Common myeloid progenitor, CD34-positive (primary cell): Measurements from ENCODE around the gene MYLK4.

ENCODE experiments used
- CTCF ChIA-PET: fragments of 350-600 bp; sonication (Branson Sonifier 250); formaldehyde crosslinking; loops from one replicate; lab custom pipeline; 2021; ENCODE audit warnings: antibody characterized with exemption; lab: Charles Lee
- POLR2A ChIA-PET: fragments of 350-600 bp; sonication (Branson Sonifier 250); formaldehyde crosslinking; loops from one replicate; lab custom pipeline; 2021; ENCODE audit warnings: antibody characterized with exemption; lab: Charles Lee
- DNase-seq, 3 donors: peaks; one replicate each; pipeline versions ENCODE4 v3.0.0 to v3.0.0-alpha.2; 2013
- H3K27ac ChIP-seq, 2 experiments: 1 replicate in 1 of 2; 2 replicates in 1 of 2; pipeline ENCODE4 v1.7.0; 2013; ENCODE audit warnings: inconsistent platforms in 2 of 2, low read length in 2 of 2, mild to moderate bottlenecking in 2 of 2, low read depth in 1 of 2, moderate library complexity in 1 of 2; ENCODE audit not compliant: severe bottlenecking in 2 of 2, insufficient read depth in 1 of 2, poor library complexity in 1 of 2
- H3K27me3 ChIP-seq, 5 experiments: replicated peaks in 2 of 5; 1 replicate in 3 of 5; 2 replicates in 2 of 5; pipeline versions ENCODE4 v1.6.1 to v1.7.0; 2013; ENCODE audit warnings: low read length in 4 of 5, mild to moderate bottlenecking in 2 of 5, moderate library complexity in 2 of 5, inconsistent platforms in 1 of 5; ENCODE audit not compliant: insufficient read depth in 5 of 5, control insufficient read depth in 4 of 5
- H3K36me3 ChIP-seq, 4 experiments: 1 replicate in 2 of 4; 2 replicates in 2 of 4; pipeline versions ENCODE4 v1.6.1 to v1.7.0; 2013; ENCODE audit warnings: low read length in 3 of 4, control low read depth in 1 of 4, mild to moderate bottlenecking in 1 of 4; ENCODE audit not compliant: control insufficient read depth in 4 of 4, insufficient read depth in 4 of 4
- H3K4me1 ChIP-seq, 4 experiments: 1 replicate in 3 of 4; 2 replicates in 1 of 4; pipeline versions ENCODE4 v1.6.1 to v1.7.1; 2013; ENCODE audit warnings: low read length in 3 of 4, mild to moderate bottlenecking in 3 of 4, control low read depth in 1 of 4, inconsistent platforms in 1 of 4, moderate library complexity in 1 of 4; ENCODE audit not compliant: control insufficient read depth in 4 of 4, insufficient read depth in 4 of 4; ENCODE audit errors: control extremely low read depth in 1 of 4
- H3K4me3 ChIP-seq, 7 experiments: 1 replicate in 4 of 7; 2 replicates in 3 of 7; pipeline versions ENCODE4 v1.5.1 to v1.7.0; 2013; ENCODE audit warnings: mild to moderate bottlenecking in 7 of 7, low read length in 6 of 7, moderate library complexity in 6 of 7, inconsistent platforms in 2 of 7, low read depth in 2 of 7, control low read depth in 1 of 7; ENCODE audit not compliant: insufficient read depth in 4 of 7, control insufficient read depth in 1 of 7; ENCODE audit errors: extremely low read depth in 1 of 7
- H3K9me3 ChIP-seq, 5 experiments: 1 replicate in 4 of 5; 2 replicates in 1 of 5; pipeline versions ENCODE4 v1.6.1 to v1.7.1; 2013; ENCODE audit warnings: low read length in 4 of 5, mild to moderate bottlenecking in 2 of 5, inconsistent platforms in 1 of 5, low read depth in 1 of 5, moderate library complexity in 1 of 5; ENCODE audit not compliant: control insufficient read depth in 4 of 5, insufficient read depth in 2 of 5; ENCODE audit errors: control extremely low read depth in 1 of 5
- WGBS: methylation state at CpG from one replicate; pipeline ENCODE4 v1.1.5; 2013; ENCODE audit not compliant: insufficient coverage; 5-methylcytosine and 5-hydroxymethylcytosine counted together

The MYLK4 gene

DNA sequence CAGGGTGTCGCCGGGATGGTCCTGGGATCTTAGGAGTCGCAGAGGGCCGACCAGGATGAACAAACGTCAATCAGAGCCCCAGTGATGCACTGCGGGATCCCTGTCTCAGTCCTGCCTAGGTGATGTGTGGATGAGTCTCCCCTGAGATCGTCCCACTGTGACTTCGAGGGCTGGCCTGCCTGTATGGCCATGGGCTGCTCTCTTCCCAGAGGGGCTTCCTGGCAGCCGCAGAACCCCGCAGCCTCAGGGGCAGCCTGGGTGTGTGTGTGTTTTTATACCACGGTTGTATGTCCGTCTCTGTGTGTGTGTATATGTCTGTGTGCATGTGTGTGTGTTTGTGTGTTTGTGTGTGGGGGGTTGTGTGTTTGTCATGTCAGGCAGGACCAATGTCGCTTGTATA lies 111.6 kb downstream of the MYLK4 start:
- Histone ChIP-seq H3K4me3 (no peak overlapping the region), H3K27me3 (no peaks in the 10 kb centered on the region), H3K36me3 (no peaks in the 10 kb centered on the region), H3K9me3 (no peaks in the 10 kb centered on the region), H3K27ac (no peak overlapping the region), H3K4me1 (peaks cover 4 to 44% (median 29%) of the 10 kb centered on the region in 4 experiments)
- CTCF ChIA-PET: interaction anchor here (0.6 to 1.1 kb wide), 2 partner anchors 13 to 733 kb away, joined by 3 to 4 read pairs; no protein-coding TSS in a partner anchor
- no peak for DNase-seq
- POLR2A ChIA-PET: no interaction called here
- 97% methylated on average over 11 of the region's 13 CpGs for WGBS

DNA sequence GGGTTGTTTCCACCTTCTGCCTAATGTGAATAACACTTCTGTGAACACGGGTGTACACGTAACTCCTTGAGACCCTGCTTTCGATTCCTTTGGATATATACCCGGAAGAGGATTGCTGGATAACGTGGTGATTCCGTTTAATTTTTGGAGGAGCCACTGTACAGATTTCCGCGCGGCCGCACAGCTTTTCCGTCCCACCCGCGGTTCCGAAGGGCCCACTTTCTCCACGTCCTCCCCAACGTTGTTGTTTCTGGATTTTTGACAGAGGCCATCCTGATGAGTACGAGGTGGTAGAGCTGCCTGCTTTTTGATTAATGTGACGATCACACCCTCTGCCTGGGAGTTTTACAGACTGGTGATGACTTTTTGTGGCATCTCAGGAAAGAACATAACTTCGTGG lies 114.0 kb downstream of the MYLK4 start:
- no peaks in the 10 kb centered on the region for H3K36me3 ChIP-seq
- POLR2A ChIA-PET: no interaction called here
- no peaks in the 10 kb centered on the region for H3K9me3 ChIP-seq
- no peak for DNase-seq
- H3K4me1 ChIP-seq: peaks cover 4 to 37% (median 29%) of the 10 kb centered on the region in 4 experiments
- no peak overlapping the region for H3K4me3 ChIP-seq
- 96% methylated on average over 19 of the region's 19 CpGs for WGBS
- no peak overlapping the region for H3K27ac ChIP-seq
- H3K27me3 ChIP-seq: peaks cover 0 to 2% (median 0%) of the 10 kb centered on the region in 5 experiments
- CTCF ChIA-PET: interaction anchor here (0.6 kb wide), 1 partner anchor 842 kb away, joined by 3 read pairs; no protein-coding TSS in a partner anchor

DNA sequence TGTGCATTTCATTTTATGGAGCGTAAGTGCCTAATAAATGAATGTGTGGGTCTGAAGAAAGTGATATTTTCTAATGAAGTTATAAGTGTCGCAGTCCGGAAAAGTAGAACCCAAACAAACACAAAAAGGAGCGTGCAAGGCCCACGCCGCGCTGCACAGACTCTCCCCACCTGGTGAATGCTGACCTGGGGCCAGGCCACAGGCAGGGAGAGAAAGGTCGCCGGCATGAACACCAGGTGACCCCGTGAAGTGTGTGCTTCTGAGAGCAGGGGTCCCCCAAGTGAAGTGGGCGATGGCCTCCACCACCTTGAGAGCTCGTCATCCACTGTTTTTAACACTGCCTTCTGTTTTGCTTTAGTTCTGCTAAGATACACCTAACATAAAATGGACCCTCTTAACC lies 114.8 kb downstream of the MYLK4 start:
- Histone ChIP-seq H3K27ac (no peak overlapping the region), H3K4me1 (peaks cover 4 to 29% (median 22%) of the 10 kb centered on the region in 4 experiments), H3K9me3 (no peaks in the 10 kb centered on the region), H3K27me3 (peaks cover 0 to 2% (median 0%) of the 10 kb centered on the region in 5 experiments), H3K36me3 (no peaks in the 10 kb centered on the region), H3K4me3 (no peak overlapping the region)
- no peak for DNase-seq
- CTCF ChIA-PET: interaction anchor here (0.7 to 1.6 kb wide), 4 partner anchors 9 to 272 kb away, joined by 3 to 5 read pairs (median 4); no protein-coding TSS in a partner anchor
- WGBS: 95% methylated on average over 8 of the region's 12 CpGs
- POLR2A ChIA-PET: no interaction called here

DNA sequence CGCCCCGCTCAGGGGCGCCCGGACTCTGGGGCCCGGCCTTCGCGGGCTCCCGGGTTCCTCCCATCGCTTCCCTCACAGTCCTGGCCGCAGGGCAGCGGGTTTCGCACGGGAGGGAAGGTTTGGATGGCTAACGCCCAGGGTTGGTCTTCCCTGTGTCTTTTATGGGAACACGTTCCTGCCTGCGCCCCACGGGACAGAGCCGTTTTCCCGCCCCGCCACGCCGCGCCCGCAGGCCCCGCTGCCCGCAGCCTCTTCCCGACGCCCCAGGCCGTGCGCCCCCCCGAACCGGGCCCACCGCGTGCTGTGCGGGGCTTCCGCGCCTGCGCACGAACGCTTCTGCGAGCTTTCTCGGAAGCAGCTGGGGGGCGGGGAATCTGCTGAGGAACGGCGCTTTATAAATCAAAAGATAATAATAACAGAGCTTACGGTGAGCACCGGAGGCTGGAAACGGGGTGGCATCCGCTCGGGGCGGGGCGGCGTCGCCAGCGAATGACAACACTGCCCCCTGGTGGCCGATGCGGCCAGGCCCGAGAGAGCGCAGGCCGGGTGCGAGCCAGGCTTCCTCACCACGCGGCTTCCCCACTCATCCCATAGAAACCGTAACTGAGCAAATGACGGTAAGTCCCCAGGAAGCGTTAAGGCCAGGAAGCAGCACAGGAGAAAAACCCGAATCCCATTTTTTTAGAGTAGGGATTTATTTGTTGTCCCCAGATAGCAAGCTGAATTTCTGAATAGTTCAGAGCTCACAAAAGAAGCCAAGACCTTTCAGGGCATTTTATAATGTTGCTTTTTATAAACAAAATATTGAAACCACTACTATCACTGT lies 116.4 kb downstream of the MYLK4 start:
- peaks cover 3 to 17% (median 15%) of the 10 kb centered on the region in 4 experiments for H3K4me1 ChIP-seq
- POLR2A ChIA-PET: no interaction called here
- H3K9me3 ChIP-seq: no peaks in the 10 kb centered on the region
- WGBS: 4% methylated on average over 52 of the region's 67 CpGs
- peaks cover 0 to 2% (median 0%) of the 10 kb centered on the region in 5 experiments for H3K27me3 ChIP-seq
- CTCF ChIA-PET: interaction anchor here (0.8 to 3.2 kb wide), 21 partner anchors 10 to 1042 kb away, joined by 3 to 26 read pairs (median 5); no protein-coding TSS in a partner anchor
- peak overlapping the region; percentile 19 to 71 (median 33) for H3K4me3 ChIP-seq
- H3K36me3 ChIP-seq: no peaks in the 10 kb centered on the region
- no peak overlapping the region for H3K27ac ChIP-seq
- peak; percentile 68 to 87 (median 86) for DNase-seq

DNA sequence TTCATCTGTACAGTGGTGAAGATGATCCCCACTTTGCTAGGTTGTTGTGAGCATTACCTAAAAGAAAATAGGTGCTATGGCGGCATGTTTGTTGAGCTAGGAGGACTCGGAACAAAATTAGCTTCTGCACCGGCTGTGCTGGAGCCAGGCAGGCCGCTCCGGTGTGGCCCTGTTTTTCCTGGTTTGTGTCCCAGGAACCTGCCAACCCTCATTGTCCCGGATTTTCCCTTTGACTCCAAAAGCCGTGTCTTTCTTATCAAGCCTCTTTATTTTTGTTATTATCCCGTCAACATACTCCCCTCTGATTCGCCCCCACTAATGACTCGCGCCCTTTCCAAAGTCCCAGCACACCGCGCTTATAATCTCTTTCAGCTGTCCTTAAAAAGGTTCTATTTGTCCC lies 117.0 kb downstream of the MYLK4 start:
- Histone ChIP-seq H3K4me3 (peak overlapping the region in 3 of 7 experiments; percentile 59 to 71 (median 61)), H3K36me3 (no peaks in the 10 kb centered on the region), H3K9me3 (no peaks in the 10 kb centered on the region), H3K4me1 (peaks cover 3 to 19% (median 17%) of the 10 kb centered on the region in 4 experiments), H3K27me3 (peaks cover 0 to 2% (median 0%) of the 10 kb centered on the region in 5 experiments), H3K27ac (no peak overlapping the region)
- WGBS: 95% methylated on average over 13 of the region's 13 CpGs
- no peak for DNase-seq
- POLR2A ChIA-PET: no interaction called here
- CTCF ChIA-PET: interaction anchor here (1.0 to 3.2 kb wide), 18 partner anchors 11 to 1042 kb away, joined by 3 to 26 read pairs (median 5); no protein-coding TSS in a partner anchor

DNA sequence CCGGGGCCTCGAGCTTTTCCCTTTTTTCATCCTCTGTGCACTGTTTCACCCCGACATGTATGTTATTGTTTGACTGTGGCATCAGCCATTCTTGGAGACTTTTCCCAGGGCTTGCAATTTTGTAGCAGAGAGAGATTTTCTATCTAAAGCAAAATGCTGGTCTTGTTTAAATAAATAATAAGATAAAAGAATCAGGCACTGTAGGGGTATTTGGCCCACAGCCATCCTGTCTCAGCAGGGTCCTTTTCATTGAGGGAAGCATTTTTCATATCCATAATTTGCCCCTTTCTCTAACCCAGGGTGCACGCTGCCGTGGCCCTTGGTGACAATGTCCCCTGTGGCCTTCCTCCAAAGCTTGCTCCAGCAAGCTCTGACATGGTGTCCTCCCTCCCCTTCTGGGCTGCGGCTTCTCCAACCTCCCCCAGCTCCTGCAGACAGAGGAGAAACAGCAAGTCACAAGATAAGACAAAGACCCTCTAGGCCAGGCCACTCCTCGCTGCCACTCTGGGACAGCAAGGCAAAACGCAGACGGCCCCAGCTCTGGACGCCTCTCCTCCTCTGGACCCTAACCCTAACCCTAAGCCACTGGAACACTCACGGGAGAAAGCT lies 117.6 kb downstream of the MYLK4 start:
- no peak for DNase-seq
- ChIA-PET POLR2A (no interaction called here), CTCF (interaction anchor here (0.8 to 3.2 kb wide), 8 partner anchors 11 to 1037 kb away, joined by 3 to 26 read pairs (median 4); no protein-coding TSS in a partner anchor)
- Histone ChIP-seq H3K4me1 (peaks cover 3 to 19% (median 17%) of the 10 kb centered on the region in 4 experiments), H3K4me3 (no peak overlapping the region), H3K27ac (no peak overlapping the region), H3K9me3 (no peaks in the 10 kb centered on the region), H3K27me3 (peaks cover 0 to 2% (median 0%) of the 10 kb centered on the region in 5 experiments), H3K36me3 (no peaks in the 10 kb centered on the region)
- WGBS: 98% methylated on average over 10 of the region's 11 CpGs
